T1000 (cell line): Measurements from ENCODE around the gene GNAT3.

Source experiments
- DNase-seq: peaks from one replicate; lab custom pipeline; 2025; ENCODE audit warnings: mixed read lengths; lab: John Stamatoyannopoulos, UW

Gene GNAT3

DNA sequence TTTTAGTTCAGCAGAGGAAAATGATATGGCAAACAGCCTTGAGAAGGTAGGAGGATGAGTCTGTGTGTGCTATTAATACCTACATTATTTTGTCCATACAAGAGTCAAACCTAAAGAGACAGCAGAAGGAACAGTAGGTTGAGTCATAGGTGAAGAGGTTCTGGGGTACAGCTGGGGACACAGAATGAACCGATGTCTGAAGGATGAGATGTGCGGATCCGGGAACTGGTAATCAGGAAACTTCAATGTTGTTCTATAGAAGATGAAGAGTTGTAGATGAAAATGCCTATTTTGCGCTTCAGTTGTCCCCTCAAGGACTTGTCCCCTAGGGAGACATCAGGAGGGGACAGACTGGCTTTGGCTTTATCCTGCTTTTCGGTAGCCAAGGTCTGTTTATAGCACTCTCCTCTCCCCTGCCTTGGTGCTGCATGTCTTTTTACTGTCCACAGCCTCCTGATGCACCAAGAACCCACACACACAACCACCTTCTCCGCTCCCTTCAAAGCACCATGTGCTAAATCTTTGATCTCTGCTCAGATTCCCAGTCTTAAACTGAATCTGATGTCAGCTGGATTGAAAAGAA, 94.6 kb downstream of the GNAT3 start:
- no peak for DNase-seq

DNA sequence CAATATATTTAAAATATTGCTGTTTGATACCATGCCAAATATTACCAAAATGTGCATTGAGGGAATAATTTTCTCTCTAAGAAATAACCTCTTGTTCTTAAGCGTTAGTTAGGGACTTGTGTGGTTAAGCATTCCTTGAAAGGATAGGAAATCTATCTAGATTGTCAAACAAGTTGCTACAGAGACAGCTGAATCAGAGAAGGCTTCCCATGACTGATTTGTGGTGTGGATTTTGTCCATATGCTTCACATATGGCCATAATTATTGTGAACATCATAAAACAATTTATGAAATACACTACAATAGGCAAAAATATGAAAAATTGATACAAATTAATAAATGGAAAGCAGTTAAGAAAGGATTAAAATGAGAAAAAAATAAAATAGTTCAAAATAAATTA, 96.3 kb downstream of the GNAT3 start:
- DNase-seq = no peak

DNA sequence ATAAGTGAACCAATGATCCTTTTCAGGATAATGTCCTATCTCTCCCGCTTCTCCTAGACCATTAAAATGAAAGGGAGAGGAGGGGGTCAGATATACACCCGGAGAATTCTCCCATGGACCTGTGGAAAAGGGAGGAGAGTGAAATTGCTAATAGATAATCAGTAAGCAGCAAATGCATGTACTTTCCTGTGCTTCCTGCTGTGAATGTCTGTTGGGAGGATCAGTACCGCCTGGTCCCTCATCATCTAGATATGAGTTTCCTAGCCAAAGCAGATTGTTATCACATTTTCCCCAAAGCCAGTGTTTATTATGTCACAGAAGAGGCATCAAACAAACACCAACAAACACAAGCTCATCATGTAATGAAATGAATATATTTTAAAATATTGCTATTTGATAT, 96.8 kb downstream of the GNAT3 start:
- no peak for DNase-seq

DNA sequence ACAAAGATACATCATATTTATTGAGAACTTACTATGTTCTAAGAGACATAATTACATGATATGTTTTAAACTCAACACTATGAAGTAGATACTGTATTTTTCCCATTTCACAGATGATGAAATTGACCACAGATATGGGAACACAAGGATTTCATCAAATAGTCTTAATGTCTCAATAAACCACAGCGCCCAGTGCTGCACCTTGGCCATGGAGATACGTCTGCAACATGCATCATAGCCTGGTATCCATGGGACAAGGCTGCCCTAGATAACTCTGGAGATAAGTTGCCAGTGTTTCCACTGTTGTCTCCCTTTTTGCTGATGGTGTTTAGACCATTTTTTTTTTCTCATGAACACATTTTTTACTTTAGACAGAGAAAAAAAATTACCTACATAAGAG, 97.5 kb downstream of the GNAT3 start:
- no peak for DNase-seq

DNA sequence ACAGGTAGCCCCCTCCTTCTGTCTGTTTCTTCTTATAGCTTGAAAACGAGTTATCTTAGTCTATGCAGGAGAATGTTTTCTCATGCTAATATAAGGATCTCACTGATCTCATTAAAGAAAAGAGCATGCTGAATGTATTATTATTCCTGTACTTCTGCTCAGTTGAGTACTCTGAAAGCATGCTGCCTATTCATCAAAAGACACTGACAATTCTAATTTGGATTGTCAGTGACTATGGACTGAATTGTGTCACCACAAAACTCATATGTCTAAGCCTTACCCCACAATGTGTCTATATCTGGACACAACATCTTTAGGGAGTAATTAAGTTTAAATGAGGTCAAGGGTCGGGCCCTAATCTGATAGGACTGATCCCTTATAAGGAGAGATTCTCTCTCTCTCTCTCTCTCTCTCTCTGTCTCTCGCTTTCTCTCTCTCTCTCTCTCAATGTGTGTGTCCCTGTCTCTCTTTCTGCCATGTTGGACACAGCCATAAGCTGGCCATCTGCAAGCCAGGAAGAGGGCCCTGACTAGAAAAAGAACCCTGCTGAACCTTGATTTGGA, 98.4 kb downstream of the GNAT3 start:
- DNase-seq = no peak

DNA sequence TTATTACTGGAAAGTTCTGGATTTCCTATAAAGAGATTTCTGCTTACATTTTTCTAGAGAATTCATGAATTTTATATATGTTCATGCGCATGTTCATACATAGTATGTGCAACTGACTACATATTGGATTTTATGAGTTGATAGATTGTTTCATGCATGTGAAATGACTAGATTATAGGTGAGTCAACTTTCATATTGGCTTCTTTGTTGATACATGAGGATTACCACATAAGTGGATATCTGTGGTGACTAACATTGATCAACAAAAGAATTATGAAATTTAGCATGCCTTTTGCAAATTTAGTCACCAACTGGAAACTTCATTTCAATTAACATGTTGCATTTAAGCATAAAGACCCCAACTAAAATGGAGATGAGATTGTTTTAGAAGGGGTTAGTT, 99.0 kb downstream of the GNAT3 start:
- no peak for DNase-seq

DNA sequence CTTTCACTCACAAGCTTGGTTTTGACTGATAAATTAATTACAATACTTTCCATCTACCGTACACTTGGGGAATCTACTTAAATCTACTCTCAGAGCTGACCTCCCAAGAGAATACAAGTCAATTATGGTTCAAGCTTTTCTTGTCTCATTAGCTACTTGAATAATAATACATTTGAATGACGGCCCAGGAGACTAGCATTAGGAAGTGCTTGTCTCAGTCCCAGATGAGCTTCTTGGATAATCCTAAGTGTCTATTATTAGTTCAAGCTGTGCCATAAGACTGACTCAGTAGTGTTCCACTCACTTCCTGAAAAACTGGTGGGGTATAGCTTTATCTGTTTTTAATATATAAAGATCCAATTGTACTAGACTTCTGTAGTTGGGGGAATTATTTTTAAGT, 100.2 kb downstream of the GNAT3 start:
- no peak for DNase-seq

DNA sequence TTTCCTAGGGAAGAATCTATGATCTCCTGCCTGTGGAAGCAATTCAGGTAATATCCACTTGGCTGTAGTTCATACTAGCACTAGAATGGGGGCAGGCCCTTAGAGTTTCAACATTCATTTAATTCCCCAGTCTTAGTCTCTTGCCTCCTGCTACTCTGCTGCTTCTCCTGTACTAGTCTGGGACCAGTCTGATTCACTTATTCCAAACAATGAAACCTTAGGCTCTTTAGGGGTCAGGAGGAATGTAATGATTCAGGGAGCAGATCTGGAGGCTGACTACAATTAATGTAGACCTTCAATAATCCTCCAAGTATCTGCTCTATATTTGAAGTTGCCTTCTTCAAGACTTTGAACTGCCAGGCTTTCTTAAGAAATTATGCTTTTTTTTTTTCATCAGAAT, 101.8 kb downstream of the GNAT3 start:
- DNase-seq = no peak
